Measurements from ENCODE around the gene NXPH1. TPM values are rescaled to one million over a fixed set of nuclear protein-coding genes. Genes with fewer than 3 reads are reported as not detected.

Gene NXPH1
- polyA plus RNA-seq, 1 of the 3 experiments (the other 2 are of a cell fraction), result not detected

DNA sequence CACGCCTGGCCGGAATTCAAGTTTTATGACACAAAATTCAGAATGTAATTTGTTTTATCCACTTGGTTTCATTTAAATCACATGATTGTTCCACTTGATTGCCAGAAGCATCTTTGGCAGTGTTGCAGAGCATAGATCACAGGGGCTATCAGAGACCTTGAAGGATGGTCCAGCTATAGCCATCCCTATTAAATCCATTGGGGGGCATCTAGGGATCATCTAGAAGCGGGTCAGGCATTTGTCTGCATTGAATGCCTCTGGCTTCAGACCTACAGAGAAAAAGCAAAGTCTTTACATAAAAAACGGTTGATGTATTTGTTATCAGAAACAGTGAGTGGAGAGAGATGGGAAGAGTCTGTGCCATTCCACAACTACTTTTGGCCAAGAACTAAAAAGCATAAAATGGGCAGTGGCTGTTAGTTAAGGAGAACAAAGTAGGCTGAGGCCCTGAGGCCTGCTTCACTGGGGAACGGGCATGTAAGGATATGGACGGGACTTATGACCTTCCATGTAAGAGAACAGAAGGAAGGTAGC is 146.3 kb downstream of the NXPH1 start:
- no peaks in the 10 kb centered on the region for H3K79me2 ChIP-seq (ENCODE audit: insufficient read depth)
- WGBS (ENCODE audit: low lambda C conversion rate), result 31% methylated on average over 6 of the region's 6 CpGs
- H3K9ac ChIP-seq, result no peak overlapping the region
- H3K36me3 ChIP-seq (replicated peaks in 1 of 2; ENCODE audit: control insufficient read depth in 1 of 2, insufficient read depth in 2 of 2, low read length in 1 of 2), result no peaks in the 10 kb centered on the region
- no peak overlapping the region for H3K4me3 ChIP-seq (ENCODE audit: low read depth in 2 of 2, low read length in 1 of 2)
- ChIA-PET POLR2A (no interaction called here), CTCF (interaction anchor here (0.7 to 1.3 kb wide), 3 partner anchors 7 to 15 kb away, joined by 3 to 4 read pairs (median 3); no protein-coding TSS in a partner anchor)
- DNase-seq, result no peak
- no peaks in the 10 kb centered on the region for H3F3A ChIP-seq (replicated peaks; ENCODE audit: insufficient read depth)
- H3K27ac ChIP-seq (ENCODE audit: low read depth in 2 of 2, low read length in 1 of 2), result no peak overlapping the region
- TF ChIP-seq MXI1 (IDR thresholded peaks at IDR 0.05; ENCODE audit: low read depth, low read length) (no peak), MEF2A (IDR thresholded peaks at IDR 0.05; ENCODE audit: borderline replicate concordance, low read depth) (no peak), FOXJ3 (CRISPR knock-in tag; IDR thresholded peaks at IDR 0.05) (no peak), GATA2 (CRISPR knock-in tag; IDR thresholded peaks at IDR 0.05) (no peak), REST (IDR thresholded peaks at IDR 0.05; ENCODE audit: low read depth, low read length) (no peak), SIN3A (IDR thresholded peaks at IDR 0.05; ENCODE audit: borderline replicate concordance, low read depth, low read length) (no peak), MAX (IDR thresholded peaks at IDR 0.05; ENCODE audit: low read depth) (no peak), EP300 (IDR thresholded peaks at IDR 0.05; ENCODE audit: borderline replicate concordance in 1 of 2, low read depth in 1 of 2, low read length in 1 of 2) (no peak), POLR2AphosphoS5 (IDR thresholded peaks at IDR 0.05; ENCODE audit: low read depth, low read length) (no peak)
- H3K27me3 ChIP-seq (ENCODE audit: insufficient read depth), result no peaks in the 10 kb centered on the region
- H3K9me2 ChIP-seq, result no peaks in the 10 kb centered on the region
- H2AFZ ChIP-seq (ENCODE audit: low read depth), result no peak overlapping the region
- H3K4me2 ChIP-seq, result no peak overlapping the region
- H3K9me3 ChIP-seq, result no peaks in the 10 kb centered on the region
- H4K20me1 ChIP-seq (ENCODE audit: insufficient read depth), result no peaks in the 10 kb centered on the region
- H3K4me1 ChIP-seq (ENCODE audit: control insufficient read depth in 1 of 2, insufficient read depth in 2 of 2, low read depth in 1 of 2, low read length in 1 of 2), result no peaks in the 10 kb centered on the region; a peak in 1 of 4 replicates

DNA sequence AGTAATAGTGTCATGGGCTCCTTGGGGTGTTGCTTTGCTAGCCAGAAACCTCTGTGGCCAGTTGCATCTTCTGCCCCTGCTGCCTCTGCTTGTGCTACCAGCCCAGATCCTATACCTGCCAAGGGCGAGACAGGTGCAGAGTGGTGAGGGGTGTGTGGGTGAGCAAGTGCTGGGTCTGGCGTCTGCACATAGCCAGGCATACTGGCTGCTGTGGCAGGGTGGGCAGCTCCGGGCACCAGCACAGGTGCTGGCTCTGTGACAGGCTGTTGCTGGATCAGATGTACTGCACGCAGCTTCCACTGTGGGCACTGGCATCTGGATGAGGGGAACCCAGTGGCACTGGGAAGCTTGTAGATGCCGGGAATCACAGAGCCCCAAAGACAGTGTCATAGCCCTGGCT is 148.4 kb downstream of the NXPH1 start:
- WGBS (ENCODE audit: low lambda C conversion rate), result 30% methylated on average over 5 of the region's 5 CpGs
- no peak overlapping the region for H3K4me2 ChIP-seq
- no peaks in the 10 kb centered on the region; a peak in 1 of 4 replicates for H3K4me1 ChIP-seq (ENCODE audit: control insufficient read depth in 1 of 2, insufficient read depth in 2 of 2, low read depth in 1 of 2, low read length in 1 of 2)
- H3K79me2 ChIP-seq (ENCODE audit: insufficient read depth), result no peaks in the 10 kb centered on the region
- no peaks in the 10 kb centered on the region for H3K27me3 ChIP-seq (ENCODE audit: insufficient read depth)
- H3K9ac ChIP-seq, result no peak overlapping the region
- ChIA-PET POLR2A (no interaction called here), CTCF (no interaction called here)
- H4K20me1 ChIP-seq (ENCODE audit: insufficient read depth), result no peaks in the 10 kb centered on the region
- DNase-seq, result no peak
- H3K4me3 ChIP-seq (ENCODE audit: low read depth in 2 of 2, low read length in 1 of 2), result no peak overlapping the region
- no peaks in the 10 kb centered on the region for H3K9me3 ChIP-seq
- no peaks in the 10 kb centered on the region for H3F3A ChIP-seq (replicated peaks; ENCODE audit: insufficient read depth)
- no peaks in the 10 kb centered on the region for H3K36me3 ChIP-seq (replicated peaks in 1 of 2; ENCODE audit: control insufficient read depth in 1 of 2, insufficient read depth in 2 of 2, low read length in 1 of 2)
- no peaks in the 10 kb centered on the region for H3K9me2 ChIP-seq
- no peak for TF ChIP-seq REST (IDR thresholded peaks at IDR 0.05; ENCODE audit: low read depth, low read length)
- TF ChIP-seq USF2 (IDR thresholded peaks at IDR 0.05; ENCODE audit: borderline replicate concordance, low read depth, low read length), result no peak
- no peak for TF ChIP-seq RCOR1 (IDR thresholded peaks at IDR 0.05; ENCODE audit: low read length)
- TF ChIP-seq TCF12 (IDR thresholded peaks at IDR 0.05), result no peak
- no peak for TF ChIP-seq ELF1 (IDR thresholded peaks at IDR 0.05)
- TF ChIP-seq SIN3A (IDR thresholded peaks at IDR 0.05; ENCODE audit: borderline replicate concordance, low read depth, low read length), result no peak
- no peak for TF ChIP-seq NRF1 (IDR thresholded peaks at IDR 0.05; ENCODE audit: low read depth, low read length)
- H3K27ac ChIP-seq (ENCODE audit: low read depth in 2 of 2, low read length in 1 of 2), result no peak overlapping the region
- H2AFZ ChIP-seq (ENCODE audit: low read depth), result no peak overlapping the region

Data from SK-N-SH (cell line).